ENCODE results near the gene EDA. TPM values are rescaled to one million over a fixed set of nuclear protein-coding genes. Genes with fewer than 3 reads are reported as not detected.

EDA gene
- total RNA-seq, 4 donors from 2014 or later: 6.2 to 27.0 (median 14.2) TPM

- 76 to 86% methylated on average over 1 of the region's 1 CpG for WGBS, 2 donors
- intact Hi-C loops (cut with DNase I): no loop called here
- Histone ChIP-seq H3K9me3 (no peaks in the 10 kb centered on the region), H3K27me3 (no peaks in the 10 kb centered on the region), H3K4me1 (no peaks in the 10 kb centered on the region), H3K36me3 (no peaks in the 10 kb centered on the region), H3K4me3 (replicated peaks in 1 of 3) (no peak overlapping the region), H3K27ac (no peak overlapping the region)
- no peak for DNase-seq
- no peak for TF ChIP-seq POLR2A (IDR thresholded peaks at IDR 0.05)
- TF ChIP-seq CTCF (IDR thresholded peaks at IDR 0.05): no peak
These were observed 191.5 kb downstream of the EDA start for GRCh38 chrX:69807400-69807799.

GRCh38 chrX:69808375-69808774 lies 192.5 kb downstream of the EDA start:
- intact Hi-C loops (cut with DNase I): no loop called here
- DNase-seq: no peak
- Histone ChIP-seq H3K27me3 (no peaks in the 10 kb centered on the region), H3K4me1 (no peaks in the 10 kb centered on the region), H3K9me3 (no peaks in the 10 kb centered on the region), H3K4me3 (replicated peaks in 1 of 3) (no peak overlapping the region), H3K36me3 (no peaks in the 10 kb centered on the region), H3K27ac (no peak overlapping the region)
- 90 to 100% methylated on average over 2 of the region's 2 CpGs for WGBS, 2 donors
- TF ChIP-seq CTCF (IDR thresholded peaks at IDR 0.05) (no peak), POLR2A (IDR thresholded peaks at IDR 0.05) (no peak)

GRCh38 chrX:69813677-69814076 lies 197.8 kb downstream of the EDA start:
- intact Hi-C loops (cut with DNase I): no loop called here

GRCh38 chrX:69815063-69815462 lies 199.2 kb downstream of the EDA start:
- H3K4me1 ChIP-seq: no peaks in the 10 kb centered on the region
- 100% methylated on average over 1 of the region's 4 CpGs; no CpG with 5 or more reads in 1 of the 2 donors for WGBS, 2 donors
- no peak for TF ChIP-seq CTCF (IDR thresholded peaks at IDR 0.05)
- intact Hi-C loops (cut with DNase I): no loop called here
- no peaks in the 10 kb centered on the region for H3K27me3 ChIP-seq
- H3K9me3 ChIP-seq: no peaks in the 10 kb centered on the region
- no peak overlapping the region for H3K27ac ChIP-seq
- no peak overlapping the region for H3K4me3 ChIP-seq (replicated peaks in 1 of 3)
- no peak for DNase-seq
- no peaks in the 10 kb centered on the region for H3K36me3 ChIP-seq

More at GRCh38 chrX:69813677-69814076, 197.8 kb downstream of the EDA start:
- 79% methylated on average over 1 of the region's 1 CpG for WGBS, 2 donors
- Histone ChIP-seq H3K4me3 (replicated peaks in 1 of 3) (no peak overlapping the region), H3K4me1 (no peaks in the 10 kb centered on the region), H3K27ac (no peak overlapping the region), H3K9me3 (no peaks in the 10 kb centered on the region), H3K27me3 (no peaks in the 10 kb centered on the region), H3K36me3 (no peaks in the 10 kb centered on the region)
- DNase-seq: no peak
- TF ChIP-seq POLR2A (IDR thresholded peaks at IDR 0.05): no peak
- no peak for TF ChIP-seq CTCF (IDR thresholded peaks at IDR 0.05)

- Histone ChIP-seq H3K4me3 (replicated peaks in 1 of 3) (no peak overlapping the region), H3K36me3 (no peaks in the 10 kb centered on the region), H3K9me3 (no peaks in the 10 kb centered on the region), H3K4me1 (no peaks in the 10 kb centered on the region), H3K27ac (no peak overlapping the region), H3K27me3 (no peaks in the 10 kb centered on the region)
- WGBS, 2 donors: 83% methylated on average over 3 of the region's 4 CpGs; no CpG with 5 or more reads in 1 of the 2 donors
- intact Hi-C loops (cut with DNase I): no loop called here
- no peak for DNase-seq
- no peak for TF ChIP-seq POLR2A (IDR thresholded peaks at IDR 0.05)
- no peak for TF ChIP-seq CTCF (IDR thresholded peaks at IDR 0.05)
These were observed 199.6 kb downstream of the EDA start for GRCh38 chrX:69815519-69815918.

Measured in thyroid gland (tissue), 4 donors.